Germinal center (tissue), 1 donor: ENCODE measurements around the gene PIGU.

Experiments used
- DNase-seq: peaks from one replicate; pipeline ENCODE4 v3.0.0; 2012; ENCODE audit warnings: mixed read lengths, low spot score

PIGU gene

DNA sequence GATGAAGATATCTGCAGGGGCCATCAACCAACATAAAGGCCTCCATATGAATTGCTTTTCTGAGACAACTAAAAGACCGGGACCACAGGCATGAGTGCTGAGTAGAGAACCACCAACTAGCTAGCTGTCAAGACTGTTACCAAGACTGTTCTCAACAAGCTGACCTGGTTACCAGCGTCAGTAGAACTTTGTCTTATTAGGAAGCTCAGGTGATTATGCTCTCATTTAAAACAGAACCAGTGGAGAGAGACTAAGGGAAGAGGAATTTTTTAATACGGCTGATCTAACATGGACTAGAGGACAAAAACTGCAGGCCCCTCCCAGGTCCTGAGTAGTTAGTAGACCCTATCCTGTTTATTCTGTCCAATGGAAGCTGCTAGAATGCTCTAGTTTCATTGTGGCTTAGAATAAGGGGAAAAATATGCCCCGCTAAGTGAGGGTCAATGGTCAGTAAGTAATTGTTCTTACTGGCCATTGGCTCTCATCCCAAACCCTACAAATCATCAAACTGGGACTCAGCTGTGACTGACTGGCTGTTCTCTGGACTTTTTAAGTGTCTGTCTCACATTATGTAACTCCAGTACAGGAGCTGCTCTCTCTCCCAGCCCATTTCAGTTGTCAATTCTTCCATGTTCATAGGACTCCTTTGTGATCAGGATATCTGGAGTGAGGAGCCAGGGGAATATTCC, 164.5 kb downstream of the PIGU start:
- no peak for DNase-seq

DNA sequence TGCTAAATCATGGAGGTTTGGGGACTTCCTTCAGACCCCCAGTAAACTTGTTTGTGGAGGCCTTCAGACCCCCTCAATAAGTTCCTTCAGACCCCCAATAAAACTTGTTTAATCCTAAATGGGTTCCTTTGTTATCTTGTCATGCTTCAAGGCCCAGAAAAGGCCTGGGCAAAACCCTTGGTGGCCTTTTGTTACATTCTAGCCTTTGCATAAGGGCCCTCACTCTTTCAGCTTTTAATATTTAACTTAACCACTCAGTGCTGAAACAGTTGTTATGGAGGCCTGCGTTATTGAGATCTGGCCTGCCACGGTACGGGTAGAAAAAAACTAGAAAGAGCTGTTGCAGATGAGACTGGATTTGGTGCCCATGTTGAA, 165.0 kb downstream of the PIGU start:
- no peak for DNase-seq

DNA sequence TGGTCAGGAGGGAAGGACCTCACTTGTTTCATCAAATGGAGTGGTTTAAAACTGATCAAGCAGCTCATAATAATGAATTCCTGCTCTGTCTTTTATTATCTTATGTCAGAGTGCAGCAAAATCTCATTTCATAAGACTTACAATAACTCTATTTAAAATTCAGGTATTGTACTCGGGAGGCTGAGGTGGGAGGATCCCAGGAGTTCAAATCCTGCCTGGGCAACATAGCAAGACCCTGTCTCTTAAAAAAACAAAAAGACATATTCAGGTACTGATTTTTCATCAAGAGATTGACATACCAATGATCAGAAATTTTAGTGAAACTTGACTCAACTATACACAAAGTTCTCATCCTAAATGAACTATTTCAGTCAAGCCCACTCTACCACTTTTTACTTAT, 166.3 kb downstream of the PIGU start:
- DNase-seq = no peak
